Middle frontal gyrus (tissue), 1 donor: ENCODE results near the gene RBPMS2.
A peak's percentile ranks its signal among the peaks of the same experiment; 100 is the strongest.

Experiments
- DNase-seq: peaks from one replicate; pipeline ENCODE4 v3.0.0-alpha.2; 2015; ENCODE audit warnings: low spot score; ENCODE audit errors: extremely low spot score

RBPMS2 gene

GRCh38 chr15:64731012-64731804 is 44.2 kb downstream of the RBPMS2 start:
- peak; percentile 45 for DNase-seq

DNA sequence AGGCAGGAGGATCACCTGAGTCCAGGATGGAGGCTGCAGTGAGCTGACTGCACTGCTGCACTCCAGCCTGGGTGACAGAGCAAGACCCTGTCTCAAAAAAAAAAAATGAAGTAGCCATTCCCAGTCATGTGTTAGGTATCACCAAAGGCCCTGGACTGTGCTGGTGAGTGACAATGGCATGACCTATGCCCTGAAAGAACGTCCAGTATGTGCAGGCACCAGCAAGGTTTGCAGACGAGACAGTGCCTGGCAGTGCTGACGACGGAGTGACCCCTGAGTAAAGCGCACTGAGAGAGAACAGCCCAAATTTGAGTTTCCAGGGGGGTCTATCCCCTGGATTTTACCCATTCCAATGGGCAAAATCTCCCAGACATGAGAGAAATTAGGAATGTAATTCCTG is 45.2 kb downstream of the RBPMS2 start:
- no peak for DNase-seq

- no peak for DNase-seq
These were observed 55.2 kb downstream of the RBPMS2 start for GRCh38 chr15:64720188-64720587.

DNA sequence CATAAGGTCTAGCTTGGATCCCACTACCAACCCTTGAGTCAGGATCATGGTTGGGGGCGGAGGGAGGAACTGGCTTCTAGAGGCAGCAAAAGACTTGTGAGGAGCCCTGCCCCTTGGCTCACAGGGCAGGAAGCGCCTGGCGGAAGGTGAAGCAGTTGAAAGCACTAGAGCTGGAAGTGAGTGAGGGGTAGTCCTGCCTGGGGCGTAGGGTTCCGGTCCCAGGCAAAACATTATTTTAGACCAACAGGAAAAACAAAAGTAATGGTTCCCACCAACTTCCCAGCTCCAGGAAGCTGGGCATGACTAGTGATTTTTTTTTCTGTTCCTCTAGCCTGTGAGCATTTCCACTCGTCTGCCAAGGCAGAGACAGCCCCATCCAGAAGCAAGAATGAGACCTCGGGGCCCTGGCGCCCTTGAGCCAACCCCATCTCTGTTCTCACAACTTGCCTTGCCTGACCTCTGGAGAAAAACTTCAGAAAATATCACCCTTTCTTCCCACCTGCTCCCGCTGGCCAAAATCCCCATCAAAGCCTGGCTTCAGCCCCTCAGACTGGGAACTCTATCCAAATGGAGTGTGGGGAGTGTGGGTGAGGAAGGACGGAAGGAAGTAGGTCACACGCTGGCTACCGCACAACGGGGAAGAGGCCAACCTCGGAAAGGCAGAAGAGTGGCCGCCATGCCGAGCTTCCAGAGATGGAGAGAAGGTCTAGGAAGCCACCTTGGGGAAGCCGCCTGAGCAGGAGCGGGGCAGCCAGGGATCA is 57.5 kb downstream of the RBPMS2 start:
- DNase-seq = no peak

- no peak for DNase-seq
These were observed 58.3 kb downstream of the RBPMS2 start for GRCh38 chr15:64717130-64717529.

DNA sequence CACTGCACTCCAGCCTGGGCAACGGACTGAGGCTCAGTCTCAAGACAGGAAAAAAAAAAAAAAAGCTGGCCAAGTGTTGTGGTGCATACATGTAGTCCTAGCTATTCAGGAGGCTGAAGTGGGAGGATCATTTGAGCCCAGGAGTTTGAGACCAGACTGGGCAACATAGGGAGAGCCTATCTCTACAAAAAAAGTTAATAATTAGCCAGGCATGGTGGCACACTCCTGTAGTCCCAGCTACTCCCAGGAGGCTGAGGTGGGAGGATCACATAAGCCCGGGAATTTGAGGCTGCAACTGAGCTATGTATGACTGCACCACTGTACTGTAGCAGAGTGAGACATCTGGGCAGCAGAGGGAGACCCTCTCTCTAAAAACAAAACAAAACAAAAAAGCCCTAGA is 58.9 kb downstream of the RBPMS2 start:
- DNase-seq = no peak

DNA sequence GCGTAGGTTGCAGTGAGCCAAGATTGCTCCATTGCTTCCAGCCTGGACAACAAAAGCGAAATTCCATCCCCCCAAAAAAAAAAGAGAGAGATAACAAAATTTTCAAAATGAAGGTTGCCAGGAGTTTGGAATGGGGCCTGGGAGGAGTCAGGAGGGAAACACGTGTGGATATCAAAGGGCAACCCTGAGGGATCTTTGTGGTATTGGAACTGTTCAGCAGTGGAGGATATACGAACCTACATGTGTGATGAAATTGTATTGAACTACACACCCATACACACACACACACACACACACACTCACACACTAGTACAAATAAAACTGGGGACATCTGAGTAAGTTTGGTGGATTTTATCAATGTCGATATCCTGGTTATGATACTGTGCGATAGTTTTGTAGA is 61.8 kb downstream of the RBPMS2 start:
- DNase-seq = no peak

- no peak for DNase-seq
These were observed 63.0 kb downstream of the RBPMS2 start for GRCh38 chr15:64712353-64712752.

DNA sequence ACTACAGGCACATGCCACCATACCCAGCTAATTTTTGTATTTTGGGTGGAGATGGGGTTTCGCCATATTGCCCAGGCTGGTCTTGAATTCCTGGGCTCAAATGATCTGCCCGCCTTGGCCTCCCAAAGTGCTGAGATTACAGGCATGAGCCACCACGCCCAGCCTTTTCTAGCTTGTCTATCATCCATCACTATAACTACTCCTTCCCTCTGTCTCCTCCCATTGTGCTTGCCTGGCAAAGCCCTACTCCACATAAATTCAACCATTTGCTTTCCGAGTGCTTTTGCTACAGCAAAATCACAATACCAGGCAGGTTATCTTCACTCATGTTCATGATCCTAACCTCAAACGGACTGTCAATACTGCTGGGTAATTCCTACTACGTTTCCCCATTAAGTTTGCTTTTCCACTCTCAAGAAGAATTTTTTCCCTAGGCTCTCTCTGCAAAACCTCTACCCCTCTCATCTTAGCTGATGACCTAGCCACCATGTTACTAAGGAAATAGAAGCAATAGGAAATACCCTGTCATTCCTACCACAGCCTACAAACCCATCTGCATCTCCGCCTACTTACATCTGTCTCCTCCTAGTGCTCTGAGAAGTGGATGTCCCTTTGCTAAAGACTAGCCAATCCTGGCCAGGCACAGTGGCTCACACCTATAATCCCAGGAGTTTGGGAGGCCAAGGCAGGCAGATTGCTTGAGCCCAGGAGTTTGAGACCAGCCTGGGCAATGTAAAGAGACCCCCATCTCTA is 64.5 kb downstream of the RBPMS2 start:
- no peak for DNase-seq

DNA sequence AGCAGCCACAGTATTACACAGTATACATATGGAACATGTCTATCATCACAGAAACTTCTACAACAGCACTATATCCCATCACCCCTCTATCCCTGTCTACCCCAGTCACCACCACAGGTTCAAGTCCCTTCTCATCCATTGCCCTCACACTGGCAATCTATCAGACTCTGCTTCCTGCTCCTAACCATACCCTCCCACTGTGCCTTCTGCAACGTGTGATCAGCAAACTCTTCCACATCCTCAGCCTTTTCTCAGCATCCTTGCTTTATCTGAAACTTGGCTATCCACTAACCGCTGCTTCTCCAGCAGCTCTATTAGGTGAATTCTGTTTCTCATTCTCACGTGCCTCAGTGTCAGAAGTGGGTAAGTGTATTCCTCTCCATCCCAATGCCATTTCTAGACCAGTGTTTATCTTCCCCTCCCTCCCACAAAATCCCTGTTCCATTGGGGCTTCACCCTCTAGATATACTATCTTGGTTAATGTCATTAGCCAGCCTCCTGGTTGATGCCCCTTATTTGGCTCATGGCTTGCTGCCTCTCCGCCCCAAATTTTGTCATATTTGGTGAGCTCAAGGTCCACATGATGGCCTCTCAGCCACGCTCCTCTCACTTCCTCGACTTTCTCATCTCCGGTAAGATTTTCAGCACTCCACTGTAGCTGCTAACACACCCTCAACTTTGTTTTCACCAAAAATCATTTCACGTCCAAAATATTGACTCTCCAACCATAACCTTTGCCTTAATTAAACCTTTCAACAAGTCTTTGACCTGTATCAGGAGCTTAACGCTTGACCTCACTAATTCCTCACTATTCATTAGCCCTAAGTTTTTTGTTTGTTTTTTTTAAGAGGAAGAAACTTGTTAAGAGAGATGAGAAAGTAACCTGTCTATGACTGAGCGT is 69.1 kb downstream of the RBPMS2 start:
- DNase-seq = no peak

GRCh38 chr15:64705006-64705405 is 70.4 kb downstream of the RBPMS2 start:
- no peak for DNase-seq

DNA sequence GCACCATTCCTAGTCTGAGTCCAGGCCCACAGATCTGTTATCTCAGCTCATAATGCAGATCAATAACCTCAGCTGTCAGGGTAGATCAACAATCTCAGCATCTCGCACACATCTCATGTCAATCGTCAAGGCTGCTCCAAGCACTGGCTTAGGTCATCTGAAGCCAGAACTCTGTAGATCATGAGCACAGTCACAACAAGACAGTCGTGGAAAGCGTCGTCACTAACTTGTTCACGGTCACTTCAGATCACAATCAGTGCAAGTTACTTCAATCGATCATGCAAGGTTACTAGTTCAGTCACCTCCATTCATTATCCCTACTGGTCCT is 71.8 kb downstream of the RBPMS2 start:
- DNase-seq = no peak

GRCh38 chr15:64702816-64703631 is 72.4 kb downstream of the RBPMS2 start:
- DNase-seq = peak; percentile 87

DNA sequence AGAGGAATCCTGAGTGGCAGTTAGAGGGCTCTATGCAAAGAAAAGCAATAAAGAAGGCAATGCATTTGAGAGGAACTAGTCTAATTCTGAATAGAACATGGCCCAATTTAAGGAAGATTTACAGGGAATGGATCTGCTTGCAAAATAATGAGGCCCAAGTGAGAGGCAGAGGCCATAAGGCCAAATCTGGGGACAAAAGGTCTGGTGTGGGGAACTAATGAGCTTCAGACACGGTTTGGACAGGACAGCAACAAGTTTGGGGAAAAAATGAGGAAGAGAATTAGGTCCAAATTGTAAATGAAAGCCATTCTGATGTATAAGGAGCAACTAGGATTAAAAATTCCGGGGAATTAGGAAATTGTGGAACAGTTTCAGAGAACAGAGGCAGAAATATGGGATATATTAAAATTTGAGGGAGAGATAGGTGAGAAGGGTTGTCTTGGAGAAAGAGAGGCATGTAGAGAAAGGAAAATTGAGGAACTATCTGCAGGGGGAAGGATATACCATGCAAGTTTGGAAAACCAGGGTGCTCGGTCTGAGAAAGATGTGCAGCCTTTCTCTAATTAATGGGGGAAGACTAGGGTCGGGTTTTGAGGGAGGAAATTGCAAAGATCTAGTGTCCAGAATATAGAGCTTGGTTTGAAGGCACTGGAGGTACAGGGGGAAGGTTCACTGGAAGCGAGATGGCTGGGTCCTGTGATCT is 73.8 kb downstream of the RBPMS2 start:
- DNase-seq = no peak

GRCh38 chr15:64701051-64701450 is 74.3 kb downstream of the RBPMS2 start:
- DNase-seq = no peak

GRCh38 chr15:64699751-64700388 is 75.5 kb downstream of the RBPMS2 start:
- DNase-seq = no peak

- DNase-seq = no peak
These were observed 76.6 kb downstream of the RBPMS2 start for GRCh38 chr15:64698823-64699222.

DNA sequence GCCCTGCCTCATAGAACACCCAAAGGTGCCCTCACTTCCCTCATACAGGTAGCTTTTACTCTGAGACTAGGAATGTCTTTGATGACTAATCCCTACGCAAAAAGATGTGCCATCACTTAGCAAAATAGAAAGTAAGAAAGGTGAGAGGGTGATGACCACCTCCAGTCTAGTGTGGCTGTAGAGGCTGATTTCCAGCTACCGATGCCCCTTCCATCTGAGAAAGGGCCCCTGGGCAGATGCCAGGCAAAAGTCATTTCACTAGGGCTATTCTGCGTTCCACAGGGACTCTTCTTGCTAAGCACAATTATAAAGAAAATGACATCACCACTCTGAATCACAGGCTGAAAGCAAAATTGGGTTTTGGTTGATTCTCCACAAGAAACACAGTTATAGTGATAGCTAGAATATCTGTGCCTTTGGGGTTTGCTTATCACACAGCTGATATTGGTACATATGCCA is 77.4 kb downstream of the RBPMS2 start:
- DNase-seq = no peak

GRCh38 chr15:64696481-64696880 is 78.9 kb downstream of the RBPMS2 start:
- no peak for DNase-seq
